Myocyte (in vitro differentiated cells): ENCODE measurements around the gene INHA. TPM values are rescaled to one million over a fixed set of nuclear protein-coding genes. Genes with fewer than 3 reads are reported as not detected.

ENCODE experiments used
- microRNA-seq: library from miRNA; unstranded; fragments of <30 nt; microRNA quantifications from one replicate; pipeline ENCODE4, GENCODE V29; 2016
- total RNA-seq: library from RNA; depleted of rRNA; stranded (reverse); fragments of >200 nt; gene quantifications from 2 replicates; pipeline ENCODE4 v1.2.3, GENCODE V29; 2014

Gene INHA
- total RNA-seq, 1 donor from 2014 or later: 0.48 TPM

Small RNA genes within 50 kb of the gene (microRNA-seq; reads per million reads assigned to microRNA genes)
- not detected for gene MIR3132

Other genes starting within 250 kb of the INHA start
- not detected in 2 replicates for gene RESP18, start 239.6 kb upstream of the INHA start, total RNA-seq
- gene DNPEP, start 184.4 kb upstream of the INHA start, total RNA-seq: 61.4 and 65.3 TPM in 2 replicates
- gene DES, start 153.9 kb upstream of the INHA start, total RNA-seq: 10,265 and 13,585 TPM in 2 replicates
- gene SPEG, start 137.5 kb upstream of the INHA start, total RNA-seq: 78.0 and 79.8 TPM in 2 replicates
- gene GMPPA, start 73.4 kb upstream of the INHA start, total RNA-seq: 43.1 and 57.0 TPM in 2 replicates
- gene ASIC4, start 57.8 kb upstream of the INHA start, total RNA-seq: 0.29 and 0.31 TPM in 2 replicates
- 382 and 388 TPM in 2 replicates for gene CHPF, start 28.5 kb upstream of the INHA start, total RNA-seq
- 5.8 and 9.0 TPM in 2 replicates for gene TMEM198, start 28.3 kb upstream of the INHA start, total RNA-seq
- 159 and 173 TPM in 2 replicates for gene OBSL1, start 771 bp upstream of the INHA start, total RNA-seq
- gene STK11IP, start 25.5 kb downstream of the INHA start, total RNA-seq: 13.0 and 14.7 TPM in 2 replicates
- gene SLC4A3, start 55.3 kb downstream of the INHA start, total RNA-seq: 4.3 and 7.0 TPM in 2 replicates